ENCODE results near the gene ARHGAP24. TPM values are rescaled to one million over a fixed set of nuclear protein-coding genes. Genes with fewer than 3 reads are reported as not detected.
"Not testable (repeated sequence)": the region's sequence is repeated elsewhere in the genome, so short reads cannot be mapped to it uniquely, and the experiment has no call there.

Gene ARHGAP24
- polyA plus RNA-seq, 4 donors: 34.3 to 123 (median 108) TPM

GRCh38 chr4:85514783-85515182 lies 39.8 kb downstream of the ARHGAP24 start:
- DNase-seq (ENCODE audit: low read depth in 4 of 4, low spot score in 3 of 4): no peak

GRCh38 chr4:85515701-85516100 lies 40.8 kb downstream of the ARHGAP24 start:
- no peak for DNase-seq (ENCODE audit: low read depth in 4 of 4, low spot score in 3 of 4)

GRCh38 chr4:85518526-85518925 lies 43.6 kb downstream of the ARHGAP24 start:
- not testable (repeated sequence) for DNase-seq (ENCODE audit: low read depth in 4 of 4, low spot score in 3 of 4)

GRCh38 chr4:85520765-85521749 lies 46.1 kb downstream of the ARHGAP24 start:
- no peak for DNase-seq (ENCODE audit: low read depth in 4 of 4, low spot score in 3 of 4)

- no peak for DNase-seq (ENCODE audit: low read depth in 4 of 4, low spot score in 3 of 4)
Observed at GRCh38 chr4:85522277-85522676, 47.3 kb downstream of the ARHGAP24 start.

GRCh38 chr4:85522836-85523235 lies 47.9 kb downstream of the ARHGAP24 start:
- DNase-seq (ENCODE audit: low read depth in 4 of 4, low spot score in 3 of 4): no peak

GRCh38 chr4:85527815-85528214 lies 52.9 kb downstream of the ARHGAP24 start:
- DNase-seq (ENCODE audit: low read depth in 4 of 4, low spot score in 3 of 4): no peak

- no peak for DNase-seq (ENCODE audit: low read depth in 4 of 4, low spot score in 3 of 4)
Observed at GRCh38 chr4:85531560-85532341, 56.8 kb downstream of the ARHGAP24 start.

GRCh38 chr4:85534120-85534519 lies 59.2 kb downstream of the ARHGAP24 start:
- no peak for DNase-seq (ENCODE audit: low read depth in 4 of 4, low spot score in 3 of 4)

- DNase-seq (ENCODE audit: low read depth in 4 of 4, low spot score in 3 of 4): no peak
Observed at GRCh38 chr4:85543832-85544231, 68.9 kb downstream of the ARHGAP24 start.

- DNase-seq (ENCODE audit: low read depth in 4 of 4, low spot score in 3 of 4): peak; percentile 10 to 30 (median 21)
Observed at GRCh38 chr4:85544751-85545150, 69.8 kb downstream of the ARHGAP24 start.

GRCh38 chr4:85548116-85548515 lies 73.2 kb downstream of the ARHGAP24 start:
- no peak for DNase-seq (ENCODE audit: low read depth in 4 of 4, low spot score in 3 of 4)

- DNase-seq (ENCODE audit: low read depth in 4 of 4, low spot score in 3 of 4): no peak
Observed at GRCh38 chr4:85548841-85549240, 73.9 kb downstream of the ARHGAP24 start.

- DNase-seq (ENCODE audit: low read depth in 4 of 4, low spot score in 3 of 4): no peak
Observed at GRCh38 chr4:85555206-85555605, 80.3 kb downstream of the ARHGAP24 start.

- DNase-seq (ENCODE audit: low read depth in 4 of 4, low spot score in 3 of 4): no peak
Observed at GRCh38 chr4:85556283-85556682, 81.3 kb downstream of the ARHGAP24 start.

- DNase-seq (ENCODE audit: low read depth in 4 of 4, low spot score in 3 of 4): no peak
Observed at GRCh38 chr4:85557016-85557901, 82.3 kb downstream of the ARHGAP24 start.

- DNase-seq (ENCODE audit: low read depth in 4 of 4, low spot score in 3 of 4): no peak
Observed at GRCh38 chr4:85565761-85566480, 91.0 kb downstream of the ARHGAP24 start.

- DNase-seq (ENCODE audit: low read depth in 4 of 4, low spot score in 3 of 4): no peak
Observed at GRCh38 chr4:85569730-85570299, 94.9 kb downstream of the ARHGAP24 start.

GRCh38 chr4:85570388-85570787 lies 95.4 kb downstream of the ARHGAP24 start:
- no peak for DNase-seq (ENCODE audit: low read depth in 4 of 4, low spot score in 3 of 4)

All from left renal pelvis (tissue), 4 donors.